Testis (tissue), 3 donors: ENCODE measurements around the gene CFAP65. TPM values are rescaled to one million over a fixed set of nuclear protein-coding genes. Genes with fewer than 3 reads are reported as not detected.

Experiments used
- DNase-seq: peaks from one replicate; pipeline ENCODE4 v3.0.0-alpha.2; 2019
- H3K27ac ChIP-seq, 2 donors: fragments of 200-600 bp; sonication (generic); one replicate each; pipeline ENCODE4 v1.5.1; 2019
- H3K27me3 ChIP-seq: fragments of 200-600 bp; sonication (generic); one replicate; pipeline ENCODE4 v1.5.1; 2019
- H3K36me3 ChIP-seq: fragments of 200-600 bp; sonication (generic); one replicate; pipeline ENCODE4 v1.5.1; 2017; ENCODE audit warnings: low read depth; ENCODE audit errors: missing control alignments
- H3K4me1 ChIP-seq: fragments of 200-600 bp; sonication (generic); one replicate; pipeline ENCODE4 v1.5.1; 2019
- H3K4me3 ChIP-seq, 2 donors: fragments of 200-600 bp; sonication (generic); one replicate each; pipeline ENCODE4 v1.5.1; 2017 to 2019
- H3K9me3 ChIP-seq: fragments of 200-600 bp; sonication (generic); one replicate; pipeline ENCODE4 v1.5.1; 2017
- CTCF ChIP-seq, 3 experiments: fragments of 450-650 bp in 2 of 3; fragments of 200-600 bp in 1 of 3; sonication (generic) in 1 of 3; IDR thresholded peaks; one replicate each; pipeline ENCODE4 v1.5.1; 2016 to 2019; ENCODE audit warnings: antibody characterized with exemption in 3 of 3, mild to moderate bottlenecking in 2 of 3, moderate library complexity in 1 of 3
- POLR2A ChIP-seq: fragments of 450-650 bp; IDR thresholded peaks from one replicate; pipeline ENCODE4 v1.6.1; 2017; ENCODE audit warnings: antibody characterized with exemption, mild to moderate bottlenecking, moderate library complexity
- WGBS, 2 donors: methylation state at CpG; one replicate each; pipeline ENCODE4 v1.1.5; 2018; 5-methylcytosine and 5-hydroxymethylcytosine counted together
- intact Hi-C: fragments of 100-400 bp; cut with DNase I; formaldehyde crosslinking; loops from one replicate; pipeline ENCODE4 v1.15.1; 2023; ENCODE audit warnings: low total_unique reads
- polyA plus RNA-seq: library from polyadenylated mRNA; stranded (reverse); fragments of 350-450 nt; fragmentation: Illumina TruSeq; extraction: RNeasy Lipid Tissue Mini Kit (QIAGEN cat#74804); gene quantifications from one replicate; pipeline ENCODE4 v1.2.3, GENCODE V29; 2014; ENCODE audit warnings: low read depth, low replicate concordance; ENCODE audit not compliant: insufficient read depth
- total RNA-seq, 2 donors: library from RNA; depleted of rRNA; stranded (reverse); fragments of >200 nt; gene quantifications; one replicate each; pipeline ENCODE4 v1.2.3, GENCODE V29; 2016

Gene CFAP65
- total and polyA plus RNA-seq, 3 donors from 2014 or later: 15.5 to 42.9 (median 23.7) TPM

- H3K27ac ChIP-seq: no peak overlapping the region
- intact Hi-C loops: no loop called here
- no peak for DNase-seq
- no peak overlapping the region for H3K4me3 ChIP-seq
- no peaks in the 10 kb centered on the region for H3K27me3 ChIP-seq
- H3K9me3 ChIP-seq: no peaks in the 10 kb centered on the region
- TF ChIP-seq CTCF (IDR thresholded peaks at IDR 0.05) (no peak), POLR2A (no peak)
- 89 to 91% methylated on average over 17 to 18 of the region's 18 CpGs for WGBS, 2 donors
- H3K4me1 ChIP-seq: no peaks in the 10 kb centered on the region
- H3K36me3 ChIP-seq: no peaks in the 10 kb centered on the region
Measured at GRCh38 chr2:219025637-219026585, 15.4 kb downstream of the CFAP65 start.

GRCh38 chr2:219024059-219024458 is 17.3 kb downstream of the CFAP65 start:
- no peaks in the 10 kb centered on the region for H3K4me1 ChIP-seq

GRCh38 chr2:219023045-219023605 is 18.2 kb downstream of the CFAP65 start:
- DNase-seq: no peak
- WGBS, 2 donors: 84 to 85% methylated on average over 10 to 12 of the region's 12 CpGs
- intact Hi-C loops: no loop called here

More at GRCh38 chr2:219024059-219024458, 17.3 kb downstream of the CFAP65 start:
- no peaks in the 10 kb centered on the region for H3K36me3 ChIP-seq
- H3K9me3 ChIP-seq: no peaks in the 10 kb centered on the region
- H3K27me3 ChIP-seq: no peaks in the 10 kb centered on the region
- WGBS, 2 donors: 70 to 77% methylated on average over 10 to 11 of the region's 11 CpGs
- no peak overlapping the region for H3K4me3 ChIP-seq
- H3K27ac ChIP-seq: no peak overlapping the region
- no peak for DNase-seq
- intact Hi-C loops: no loop called here
- no peak for TF ChIP-seq POLR2A
- TF ChIP-seq CTCF (IDR thresholded peaks at IDR 0.05): no peak

GRCh38 chr2:219022616-219023015 is 18.7 kb downstream of the CFAP65 start:
- Histone ChIP-seq H3K27me3 (no peaks in the 10 kb centered on the region), H3K4me1 (no peaks in the 10 kb centered on the region), H3K27ac (no peak overlapping the region), H3K36me3 (no peaks in the 10 kb centered on the region), H3K9me3 (no peaks in the 10 kb centered on the region), H3K4me3 (no peak overlapping the region)
- TF ChIP-seq POLR2A (no peak), CTCF (IDR thresholded peaks at IDR 0.05) (no peak)
- 90 to 95% methylated on average over 5 of the region's 5 CpGs for WGBS, 2 donors
- no peak for DNase-seq
- intact Hi-C loops: no loop called here

More at GRCh38 chr2:219023045-219023605, 18.2 kb downstream of the CFAP65 start:
- Histone ChIP-seq H3K27ac (no peak overlapping the region), H3K4me1 (no peaks in the 10 kb centered on the region), H3K27me3 (no peaks in the 10 kb centered on the region), H3K9me3 (no peaks in the 10 kb centered on the region), H3K4me3 (no peak overlapping the region), H3K36me3 (no peaks in the 10 kb centered on the region)
- TF ChIP-seq CTCF (IDR thresholded peaks at IDR 0.05) (no peak), POLR2A (no peak)
